Hepatocyte (in vitro differentiated cells): ENCODE data around the gene PRM3. TPM values are rescaled to one million over a fixed set of nuclear protein-coding genes. Genes with fewer than 3 reads are reported as not detected.

ENCODE experiments used
- DNase-seq: peaks from one replicate; pipeline ENCODE4 v3.0.0-alpha.2; 2016; ENCODE audit warnings: low spot score
- H2AFZ ChIP-seq: fragments of 200-600 bp; sonication (generic); 2 replicates; pipeline ENCODE4 v1.6.0; 2016; ENCODE audit warnings: antibody characterized with exemption, mild to moderate bottlenecking
- H3K27ac ChIP-seq: fragments of 200-600 bp; sonication (generic); 2 replicates; pipeline ENCODE4 v1.5.1; 2016; ENCODE audit warnings: mild to moderate bottlenecking
- H3K27me3 ChIP-seq: fragments of 200-600 bp; sonication (generic); 2 replicates; pipeline ENCODE4 v1.6.1; 2016
- H3K36me3 ChIP-seq: fragments of 200-600 bp; sonication (generic); replicated peaks from 2 replicates; pipeline ENCODE4 v1.5.1; 2016; ENCODE audit warnings: low read depth; ENCODE audit not compliant: insufficient read depth
- H3K4me1 ChIP-seq: fragments of 200-600 bp; sonication (generic); 2 replicates; pipeline ENCODE4 v1.5.1; 2016; ENCODE audit warnings: mild to moderate bottlenecking, moderate library complexity; ENCODE audit not compliant: insufficient read depth
- H3K4me2 ChIP-seq: fragments of 200-600 bp; sonication (generic); 2 replicates; pipeline ENCODE4 v1.6.0; 2016
- H3K4me3 ChIP-seq: fragments of 200-600 bp; sonication (generic); 2 replicates; pipeline ENCODE4 v1.5.1; 2016; ENCODE audit warnings: mild to moderate bottlenecking
- H3K79me2 ChIP-seq: fragments of 200-600 bp; sonication (generic); 2 replicates; pipeline ENCODE4 v1.6.0; 2017; ENCODE audit warnings: mild to moderate bottlenecking
- H3K9me2 ChIP-seq: fragments of 200-600 bp; sonication (generic); replicated peaks from 2 replicates; pipeline ENCODE4 v1.6.0; 2017; ENCODE audit warnings: mild to moderate bottlenecking; ENCODE audit not compliant: insufficient read depth
- H3K9me3 ChIP-seq: fragments of 200-600 bp; sonication (generic); 2 replicates; pipeline ENCODE4 v1.5.1; 2016; ENCODE audit warnings: low read depth, mild to moderate bottlenecking
- H4K20me1 ChIP-seq: fragments of 200-600 bp; sonication (generic); 2 replicates; pipeline ENCODE4 v1.6.0; 2016; ENCODE audit warnings: mild to moderate bottlenecking; ENCODE audit not compliant: insufficient read depth, poor library complexity, severe bottlenecking
- EZH2 ChIP-seq: fragments of 200-600 bp; sonication (generic); IDR thresholded peaks from 2 replicates; pipeline ENCODE4 v1.6.1; 2016; ENCODE audit warnings: antibody characterized with exemption, mild to moderate bottlenecking, borderline replicate concordance
- EZH2phosphoT487 ChIP-seq: fragments of 200-600 bp; sonication (generic); IDR thresholded peaks from one replicate; pipeline ENCODE4 v1.6.1; 2018; ENCODE audit warnings: antibody characterized with exemption, mild to moderate bottlenecking, low read depth, moderate library complexity; ENCODE audit not compliant: unreplicated experiment, severe bottlenecking
- WGBS: methylation state at CpG from one replicate; pipeline ENCODE4 v1.1.6; 2016; ENCODE audit warnings: low lambda C conversion rate; ENCODE audit errors: missing lambda C conversion rate; 5-methylcytosine and 5-hydroxymethylcytosine counted together
- polyA plus RNA-seq: library from polyadenylated mRNA; unstranded; fragments of >200 nt; fragmentation: Nextera tagmentation; extraction: Ambion mirVana; gene quantifications from 2 replicates; pipeline ENCODE4 v1.2.1, GENCODE V29; 2016
- total RNA-seq: library from RNA; depleted of rRNA; stranded (reverse); fragments of >200 nt; gene quantifications from 2 replicates; pipeline ENCODE4 v1.2.3, GENCODE V29; 2014
- TF ChIP-seq, protein P1 (sequence below): fragments of 200-600 bp; sonication (generic); IDR thresholded peaks from 2 replicates; pipeline ENCODE4 v1.5.1; 2016; ENCODE audit warnings: antibody characterized with exemption, mild to moderate bottlenecking; ENCODE audit not compliant: poor library complexity

PRM3 gene
- total and polyA plus RNA-seq, 2 experiments from 2014 or later: not detected

DNA sequence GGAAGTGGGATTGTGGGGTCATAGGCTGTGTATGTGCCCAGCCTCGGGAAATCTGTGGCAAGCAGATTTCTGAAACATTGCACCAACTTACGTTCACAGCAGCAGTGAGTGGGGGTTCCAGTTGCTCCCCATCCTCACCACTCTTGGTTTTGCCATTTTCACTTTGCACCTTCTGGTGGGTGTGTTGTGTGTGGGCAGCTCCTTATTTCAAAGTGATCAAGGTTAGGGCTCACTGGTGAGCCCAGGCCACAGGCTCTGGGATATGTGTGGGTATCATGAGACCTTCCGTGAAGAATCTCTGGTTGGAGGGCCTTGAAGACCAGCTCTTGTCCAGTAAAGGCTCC, 37.2 kb upstream of the PRM3 start:
- DNase-seq: no peak
- 97% methylated on average over 3 of the region's 3 CpGs for WGBS
- no peaks in the 10 kb centered on the region for H3K79me2 ChIP-seq
- H3K4me3 ChIP-seq: no peak overlapping the region
- TF ChIP-seq EZH2phosphoT487 (no peak), EZH2 (no peak)
- TF ChIP-seq, protein P1, sequence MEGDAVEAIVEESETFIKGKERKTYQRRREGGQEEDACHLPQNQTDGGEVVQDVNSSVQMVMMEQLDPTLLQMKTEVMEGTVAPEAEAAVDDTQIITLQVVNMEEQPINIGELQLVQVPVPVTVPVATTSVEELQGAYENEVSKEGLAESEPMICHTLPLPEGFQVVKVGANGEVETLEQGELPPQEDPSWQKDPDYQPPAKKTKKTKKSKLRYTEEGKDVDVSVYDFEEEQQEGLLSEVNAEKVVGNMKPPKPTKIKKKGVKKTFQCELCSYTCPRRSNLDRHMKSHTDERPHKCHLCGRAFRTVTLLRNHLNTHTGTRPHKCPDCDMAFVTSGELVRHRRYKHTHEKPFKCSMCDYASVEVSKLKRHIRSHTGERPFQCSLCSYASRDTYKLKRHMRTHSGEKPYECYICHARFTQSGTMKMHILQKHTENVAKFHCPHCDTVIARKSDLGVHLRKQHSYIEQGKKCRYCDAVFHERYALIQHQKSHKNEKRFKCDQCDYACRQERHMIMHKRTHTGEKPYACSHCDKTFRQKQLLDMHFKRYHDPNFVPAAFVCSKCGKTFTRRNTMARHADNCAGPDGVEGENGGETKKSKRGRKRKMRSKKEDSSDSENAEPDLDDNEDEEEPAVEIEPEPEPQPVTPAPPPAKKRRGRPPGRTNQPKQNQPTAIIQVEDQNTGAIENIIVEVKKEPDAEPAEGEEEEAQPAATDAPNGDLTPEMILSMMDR: no peak
- no peaks in the 10 kb centered on the region for H3K9me2 ChIP-seq
- H4K20me1 ChIP-seq: no peaks in the 10 kb centered on the region
- H3K27me3 ChIP-seq: no peaks in the 10 kb centered on the region
- peaks cover 29% of the 10 kb centered on the region for H3K4me1 ChIP-seq
- H2AFZ ChIP-seq: no peak overlapping the region
- no peaks in the 10 kb centered on the region for H3K9me3 ChIP-seq
- H3K4me2 ChIP-seq: no peak overlapping the region
- peak overlapping the region; percentile 34 for H3K27ac ChIP-seq
- no peaks in the 10 kb centered on the region for H3K36me3 ChIP-seq

GRCh38 chr16:11309895-11310633, 36.6 kb upstream of the PRM3 start:
- Histone ChIP-seq H4K20me1 (no peaks in the 10 kb centered on the region), H3K4me3 (no peak overlapping the region), H3K27me3 (no peaks in the 10 kb centered on the region), H3K9me2 (no peaks in the 10 kb centered on the region), H3K4me2 (no peak overlapping the region), H3K4me1 (peaks cover 29% of the 10 kb centered on the region), H3K27ac (peak overlapping the region; percentile 16), H3K36me3 (no peaks in the 10 kb centered on the region), H2AFZ (no peak overlapping the region), H3K9me3 (no peaks in the 10 kb centered on the region), H3K79me2 (no peaks in the 10 kb centered on the region)
- 71% methylated on average over 9 of the region's 9 CpGs for WGBS
- TF ChIP-seq, protein P1: no peak
- TF ChIP-seq EZH2: no peak
- TF ChIP-seq EZH2phosphoT487: no peak
- DNase-seq: no peak

DNA sequence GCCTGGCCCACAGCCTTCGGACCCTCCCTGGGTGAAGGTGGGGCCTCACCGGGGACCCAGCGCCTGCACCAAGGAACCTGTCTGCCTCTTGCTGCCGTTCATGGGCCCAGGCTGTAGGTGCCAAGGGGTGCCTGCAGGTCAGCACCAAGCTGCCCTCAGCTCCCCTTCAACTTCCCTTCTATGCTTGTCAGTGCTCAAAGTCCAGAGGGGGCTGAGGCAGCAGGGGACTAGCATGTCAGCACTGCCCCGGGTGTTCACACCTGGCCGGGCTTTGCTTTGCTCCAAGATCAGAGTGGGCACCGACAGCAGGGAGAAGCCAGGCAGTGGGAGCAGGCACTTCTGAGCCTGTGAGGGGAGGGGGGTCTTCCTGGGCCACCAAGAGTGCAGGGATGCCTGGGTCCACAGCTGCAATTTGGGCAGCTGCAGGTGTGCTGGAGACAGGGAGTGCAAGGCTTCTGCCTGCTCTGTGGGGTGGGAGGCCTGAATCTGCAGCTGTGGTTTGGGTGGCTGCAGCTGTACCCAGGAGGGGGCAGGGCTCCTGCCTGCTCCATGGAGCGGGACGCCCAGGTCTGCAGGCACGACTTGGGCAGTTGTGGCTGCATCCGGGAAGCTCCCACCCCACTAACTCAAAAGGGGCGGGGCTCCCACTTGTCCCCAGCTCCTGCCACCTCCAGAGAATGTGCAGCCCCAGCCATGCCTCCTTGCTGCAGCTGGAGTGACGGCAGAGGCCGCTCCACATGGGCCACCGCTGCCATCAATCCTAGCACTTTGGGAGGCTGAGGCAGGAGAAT, 35.3 kb upstream of the PRM3 start:
- TF ChIP-seq EZH2phosphoT487 (no peak), EZH2 (no peak)
- TF ChIP-seq, protein P1: no peak
- Histone ChIP-seq H3K4me3 (no peak overlapping the region), H3K36me3 (no peaks in the 10 kb centered on the region), H4K20me1 (no peaks in the 10 kb centered on the region), H3K27ac (peak overlapping the region; percentile 88), H3K9me2 (no peaks in the 10 kb centered on the region), H3K4me1 (peaks cover 28% of the 10 kb centered on the region), H3K4me2 (no peak overlapping the region), H2AFZ (no peak overlapping the region), H3K27me3 (no peaks in the 10 kb centered on the region), H3K9me3 (no peaks in the 10 kb centered on the region), H3K79me2 (no peaks in the 10 kb centered on the region)
- DNase-seq: no peak
- 83% methylated on average over 14 of the region's 15 CpGs for WGBS
